Panc1 (cell line): ENCODE data around the gene KLHL3. TPM values are rescaled to one million over a fixed set of nuclear protein-coding genes. Genes with fewer than 3 reads are reported as not detected.
"Not testable (repeated sequence)": the region's sequence is repeated elsewhere in the genome, so short reads cannot be mapped to it uniquely, and the experiment has no call there.

ENCODE experiments used
- ATAC-seq: fragments of 200-7000 bp; cut with Tn5 transposase; 2 replicates; pipeline ENCODE4 v1.9.1; 2020; ENCODE audit warnings: mild to moderate bottlenecking, moderate library complexity
- BruUV-seq: library from RNA; stranded (reverse); fragments of 400-500 nt; replicated peaks from 2 replicates; lab custom pipeline; 2021; lab: Mats Ljungman, UMichigan
- CTCF ChIA-PET: fragments of 300-600 bp; sonication (Branson Sonifier 250); formaldehyde crosslinking; loops from one replicate; lab custom pipeline; 2022; ENCODE audit warnings: antibody characterized with exemption; lab: Charles Lee
- POLR2A ChIA-PET: fragments of 300-600 bp; sonication (Branson Sonifier 250); formaldehyde crosslinking; loops from one replicate; lab custom pipeline; 2022; ENCODE audit warnings: antibody characterized with exemption; lab: Charles Lee
- DNase-seq: peaks from one replicate; pipeline ENCODE4 v3.0.0-alpha.2; 2010; ENCODE audit warnings: low read depth, low spot score
- H3K27ac ChIP-seq: 2 replicates; pipeline ENCODE4 v1.5.1; 2011; ENCODE audit warnings: mild to moderate bottlenecking, low read length, inconsistent platforms
- H3K27me3 ChIP-seq: fragments of 200-500 bp; sonication (Bioruptor generic); 2 replicates; pipeline ENCODE4 v1.6.0; 2014; ENCODE audit warnings: low read length, inconsistent platforms; ENCODE audit not compliant: control insufficient read depth, insufficient read depth
- H3K36me3 ChIP-seq: fragments of 200-500 bp; sonication (Bioruptor generic); 2 replicates; pipeline ENCODE4 v1.5.1; 2014; ENCODE audit warnings: inconsistent platforms, mild to moderate bottlenecking, low read length, moderate library complexity; ENCODE audit not compliant: control insufficient read depth, insufficient read depth
- H3K4me1 ChIP-seq: 2 replicates; pipeline ENCODE4 v1.5.1; 2011; ENCODE audit warnings: inconsistent platforms, mild to moderate bottlenecking, low read length, moderate library complexity; ENCODE audit not compliant: control insufficient read depth, insufficient read depth
- H3K4me3 ChIP-seq, 2 experiments: 2 replicates each; pipeline ENCODE4 v1.5.1; 2011 to 2012; ENCODE audit warnings: low read depth in 2 of 2, low read length in 2 of 2, mild to moderate bottlenecking in 2 of 2, inconsistent platforms in 1 of 2, moderate library complexity in 1 of 2
- H3K9me3 ChIP-seq: fragments of 200-500 bp; sonication (Bioruptor generic); 2 replicates; pipeline ENCODE4 v1.5.1; 2014; ENCODE audit warnings: low read depth, mild to moderate bottlenecking, inconsistent platforms, low read length, moderate library complexity; ENCODE audit not compliant: control insufficient read depth, insufficient read depth
- POLR2AphosphoS5 ChIP-seq: IDR thresholded peaks from 2 replicates; pipeline ENCODE4 v1.6.1; 2012; ENCODE audit warnings: mild to moderate bottlenecking, low read depth, low read length, moderate library complexity
- REST ChIP-seq, 2 experiments: IDR thresholded peaks; 2 replicates each; pipeline ENCODE4 v1.6.1; 2011 to 2012; ENCODE audit warnings: low read depth in 2 of 2, control low read depth in 1 of 2, low read length in 1 of 2, mild to moderate bottlenecking in 1 of 2, moderate library complexity in 1 of 2; ENCODE audit not compliant: insufficient read depth in 1 of 2
- SIN3A ChIP-seq: IDR thresholded peaks from 2 replicates; pipeline ENCODE4 v1.6.1; 2012; ENCODE audit warnings: low read depth, mild to moderate bottlenecking, low read length, moderate library complexity, borderline replicate concordance; ENCODE audit not compliant: insufficient read depth
- TCF7L2 ChIP-seq: IDR thresholded peaks from 2 replicates; pipeline ENCODE4 v1.6.1; 2011; ENCODE audit warnings: mild to moderate bottlenecking, low read depth, low read length, inconsistent platforms
- in situ Hi-C: cut with HindIII; loops from 2 replicates; pipeline ENCODE4 v1.10.0; 2016; ENCODE audit warnings: low sequenced_read_pairs, low pct_unique_long_range_greater_than_20kb
- intact Hi-C: fragments of 100-400 bp; cut with micrococcal nuclease; formaldehyde crosslinking; loops from one replicate; pipeline ENCODE4 v1.10.0; 2022; ENCODE audit not compliant: unreplicated experiment
- total RNA-seq: library from RNA; stranded (reverse); gene quantifications from one replicate; pipeline ENCODE4 v1.2.1, GENCODE V29; 2021; ENCODE audit not compliant: unreplicated experiment
- TF ChIP-seq, protein P1 (sequence below): fragments of 450-650 bp; IDR thresholded peaks from 2 replicates; pipeline ENCODE4 v1.5.1; 2017; ENCODE audit warnings: mild to moderate bottlenecking

The KLHL3 gene
- total RNA-seq, 1 experiment from 2014 or later = 1.9 TPM

DNA sequence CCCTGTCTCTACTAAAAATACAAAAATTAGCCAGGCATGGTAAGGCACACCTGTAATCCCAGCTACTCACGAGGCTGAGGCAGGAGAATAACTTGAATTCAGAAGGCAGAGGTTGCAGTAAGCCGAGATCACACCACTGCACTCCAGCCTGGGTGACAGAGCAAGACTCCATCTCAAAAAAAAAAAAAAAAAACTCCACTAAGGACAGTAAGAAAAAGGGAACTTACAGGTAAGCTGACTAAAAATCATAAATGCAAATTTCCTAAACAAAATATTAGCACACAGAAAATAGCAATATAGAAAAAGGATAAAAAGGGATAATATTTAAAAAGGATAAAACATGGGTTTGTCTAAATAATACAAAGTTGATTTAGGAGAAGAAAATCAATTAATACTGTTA is 46.2 kb upstream of the KLHL3 start:
- H3K9me3 ChIP-seq = no peaks in the 10 kb centered on the region
- ChIA-PET POLR2A (no interaction called here), CTCF (no interaction called here)
- H3K4me1 ChIP-seq = no peaks in the 10 kb centered on the region
- H3K4me3 ChIP-seq = no peak overlapping the region
- in situ Hi-C loops (no loop called here), intact Hi-C loops (no loop called here)
- H3K27me3 ChIP-seq = peaks cover 3% of the 10 kb centered on the region; the same call in 1 of the 2 replicates
- ATAC-seq (no peak), DNase-seq (no peak)
- H3K36me3 ChIP-seq = no peaks in the 10 kb centered on the region
- no peak overlapping the region for H3K27ac ChIP-seq
- no TSS peak for BruUV-seq
- TF ChIP-seq TCF7L2 (no peak), POLR2AphosphoS5 (no peak), REST (IDR thresholded peaks at IDR 0.05; ENCODE audit: insufficient read depth in 1 of 2, low read depth in 2 of 2, low read length in 1 of 2) (no peak), SIN3A (no peak)
- TF ChIP-seq, protein P1, sequence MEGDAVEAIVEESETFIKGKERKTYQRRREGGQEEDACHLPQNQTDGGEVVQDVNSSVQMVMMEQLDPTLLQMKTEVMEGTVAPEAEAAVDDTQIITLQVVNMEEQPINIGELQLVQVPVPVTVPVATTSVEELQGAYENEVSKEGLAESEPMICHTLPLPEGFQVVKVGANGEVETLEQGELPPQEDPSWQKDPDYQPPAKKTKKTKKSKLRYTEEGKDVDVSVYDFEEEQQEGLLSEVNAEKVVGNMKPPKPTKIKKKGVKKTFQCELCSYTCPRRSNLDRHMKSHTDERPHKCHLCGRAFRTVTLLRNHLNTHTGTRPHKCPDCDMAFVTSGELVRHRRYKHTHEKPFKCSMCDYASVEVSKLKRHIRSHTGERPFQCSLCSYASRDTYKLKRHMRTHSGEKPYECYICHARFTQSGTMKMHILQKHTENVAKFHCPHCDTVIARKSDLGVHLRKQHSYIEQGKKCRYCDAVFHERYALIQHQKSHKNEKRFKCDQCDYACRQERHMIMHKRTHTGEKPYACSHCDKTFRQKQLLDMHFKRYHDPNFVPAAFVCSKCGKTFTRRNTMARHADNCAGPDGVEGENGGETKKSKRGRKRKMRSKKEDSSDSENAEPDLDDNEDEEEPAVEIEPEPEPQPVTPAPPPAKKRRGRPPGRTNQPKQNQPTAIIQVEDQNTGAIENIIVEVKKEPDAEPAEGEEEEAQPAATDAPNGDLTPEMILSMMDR = no peak

- ATAC-seq = no peak; the same call in 1 of the 2 replicates
- no peak for TF ChIP-seq REST (IDR thresholded peaks at IDR 0.05; ENCODE audit: insufficient read depth in 1 of 2, low read depth in 2 of 2, low read length in 1 of 2)
- TF ChIP-seq, protein P1 = peak; percentile 78; the same call in 1 of the 2 replicates
- in situ Hi-C loops (no loop called here), intact Hi-C loops (loop anchor here (1.0 kb wide), 1 partner anchor 43 kb away; no protein-coding TSS in a partner anchor)
- Histone ChIP-seq H3K36me3 (no peaks in the 10 kb centered on the region), H3K9me3 (no peaks in the 10 kb centered on the region), H3K4me1 (no peaks in the 10 kb centered on the region), H3K27ac (no peak overlapping the region), H3K27me3 (peaks cover 3% of the 10 kb centered on the region; the same call in 1 of the 2 replicates), H3K4me3 (no peak overlapping the region)
- ChIA-PET CTCF (interaction anchor here (0.6 to 1.7 kb wide), 10 partner anchors 23 to 354 kb away, joined by 3 to 11 read pairs (median 3); no protein-coding TSS in a partner anchor), POLR2A (no interaction called here)
- peak; percentile 27 for DNase-seq
- BruUV-seq = no TSS peak
These were observed 43.1 kb upstream of the KLHL3 start for GRCh38 chr5:137778772-137779564.

DNA sequence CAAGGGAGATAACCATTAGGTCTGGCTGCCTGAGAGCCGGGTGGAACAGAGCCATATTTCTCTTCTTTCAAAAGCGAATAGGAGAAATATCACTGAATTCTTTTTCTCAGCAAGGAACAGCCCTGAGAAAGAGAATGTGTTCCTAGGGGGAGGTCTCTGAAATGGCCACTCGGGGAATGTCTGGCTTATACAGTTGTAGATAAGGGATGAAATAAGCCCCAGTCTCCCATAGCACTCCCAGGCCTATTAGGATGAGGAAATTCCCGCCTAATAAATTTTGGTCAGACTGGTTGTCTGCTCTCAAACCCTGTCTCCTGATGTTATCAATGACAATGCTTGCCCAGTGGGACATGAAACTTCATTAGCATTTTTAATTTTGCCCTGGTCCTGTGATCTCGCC is 32.0 kb upstream of the KLHL3 start:
- H3K9me3 ChIP-seq, H3K4me3 ChIP-seq, H3K4me1 ChIP-seq, CTCF ChIA-PET, DNase-seq, intact Hi-C loops, H3K36me3 ChIP-seq, ATAC-seq, H3K27me3 ChIP-seq, BruUV-seq, H3K27ac ChIP-seq, POLR2A ChIA-PET, in situ Hi-C loops: not testable (repeated sequence)
